Hematopoietic multipotent progenitor cell (in vitro differentiated cells): ENCODE data around the gene HBQ1. TPM values are rescaled to one million over a fixed set of nuclear protein-coding genes. Genes with fewer than 3 reads are reported as not detected.
"Not testable (repeated sequence)": the region's sequence is repeated elsewhere in the genome, so short reads cannot be mapped to it uniquely, and the experiment has no call there.

ENCODE experiments used
- DNase-seq, 3 donors: peaks; one replicate each; pipeline ENCODE4 v3.0.0-alpha.2; 2011 to 2015; ENCODE audit warnings: low read depth in 2 of 3, low spot score in 2 of 3
- small RNA-seq: library from RNA; depleted of rRNA; stranded (forward); fragments of <200 nt; gene quantifications from one replicate; pipeline ENCODE3, GENCODE V24; 2012
- total RNA-seq: library from RNA; depleted of rRNA; stranded (reverse); fragments of >200 nt; gene quantifications from one replicate; pipeline ENCODE4 v1.2.3, GENCODE V29; 2012

HBQ1 gene
- total RNA-seq, 1 donor = 3.8 TPM

GRCh38 chr16:194516-194915, 14.3 kb downstream of the HBQ1 start:
- no peak for DNase-seq

- no peak for DNase-seq
Measured at GRCh38 chr16:200388-200787, 20.1 kb downstream of the HBQ1 start.

GRCh38 chr16:203246-203645, 23.0 kb downstream of the HBQ1 start:
- no peak for DNase-seq

- not testable (repeated sequence) for DNase-seq
Measured at GRCh38 chr16:204046-204445, 23.8 kb downstream of the HBQ1 start.

GRCh38 chr16:209359-209758, 29.1 kb downstream of the HBQ1 start:
- DNase-seq = not testable (repeated sequence)

- not testable (repeated sequence) for DNase-seq
Measured at GRCh38 chr16:211631-212180, 31.4 kb downstream of the HBQ1 start.

GRCh38 chr16:212999-213398, 32.7 kb downstream of the HBQ1 start:
- DNase-seq = no peak

- no peak for DNase-seq
Measured at GRCh38 chr16:220021-220420, 39.8 kb downstream of the HBQ1 start.

- no peak for DNase-seq
Measured at GRCh38 chr16:228151-228851, 48.0 kb downstream of the HBQ1 start.

- peak; percentile 77 to 91 (median 86) for DNase-seq
Measured at GRCh38 chr16:228852-229730, 48.8 kb downstream of the HBQ1 start, which contains the start of gene LUC7L. LUC7L (minus strand) TSS chr16:229449; CDS start chr16:229339, 110 bp downstream.

- DNase-seq = no peak
Measured at GRCh38 chr16:229731-230281, 49.5 kb downstream of the HBQ1 start.

- DNase-seq = not testable (repeated sequence)
Measured at GRCh38 chr16:230351-230750, 50.1 kb downstream of the HBQ1 start.

Small RNA genes within 50 kb of the gene (small RNA-seq; reads per million reads assigned to genes)
- gene RF00019 = not detected

Other genes starting within 250 kb of the HBQ1 start
- gene POLR3K, start 126.9 kb upstream of the HBQ1 start, total RNA-seq = 9.4 TPM
- 12.4 TPM for gene SNRNP25, start 126.6 kb upstream of the HBQ1 start, total RNA-seq
- gene RHBDF1, start 107.8 kb upstream of the HBQ1 start, total RNA-seq = 11.3 TPM
- 194 TPM for gene MPG, start 102.2 kb upstream of the HBQ1 start, total RNA-seq
- 36.9 TPM for gene NPRL3, start 41.8 kb upstream of the HBQ1 start, total RNA-seq
- gene HBZ, start 27.8 kb upstream of the HBQ1 start, total RNA-seq = not detected
- gene HBM, start 14.5 kb upstream of the HBQ1 start, total RNA-seq = 1.3 TPM
- 169 TPM for gene HBA2, start 7.6 kb upstream of the HBQ1 start, total RNA-seq
- 192 TPM for gene HBA1, start 3.8 kb upstream of the HBQ1 start, total RNA-seq
- gene LUC7L, start 49.0 kb downstream of the HBQ1 start, total RNA-seq = 50.4 TPM
- gene FAM234A, start 54.4 kb downstream of the HBQ1 start, total RNA-seq = 47.4 TPM
- gene RGS11, start 95.5 kb downstream of the HBQ1 start, total RNA-seq = 1.3 TPM
- gene ARHGDIG, start 100.1 kb downstream of the HBQ1 start, total RNA-seq = 0.27 TPM
- gene PDIA2, start 102.7 kb downstream of the HBQ1 start, total RNA-seq = 0.27 TPM
- gene AXIN1, start 172.3 kb downstream of the HBQ1 start, total RNA-seq = 45.8 TPM
- gene MRPL28, start 190.1 kb downstream of the HBQ1 start, total RNA-seq = 56.0 TPM
- gene PGAP6, start 201.5 kb downstream of the HBQ1 start, total RNA-seq = 88.3 TPM
- gene NME4, start 216.7 kb downstream of the HBQ1 start, total RNA-seq = 170 TPM
- 13.5 TPM for gene DECR2, start 221.4 kb downstream of the HBQ1 start, total RNA-seq
- gene RAB11FIP3, start 245.2 kb downstream of the HBQ1 start, total RNA-seq = 23.4 TPM